Stromal cell of bone marrow (primary cell): Measurements from ENCODE around the gene CALM1.

Experiments
- DNase-seq: peaks from one replicate; pipeline ENCODE4 v3.0.0-alpha.2; 2012; ENCODE audit warnings: low read depth

The CALM1 gene

DNA sequence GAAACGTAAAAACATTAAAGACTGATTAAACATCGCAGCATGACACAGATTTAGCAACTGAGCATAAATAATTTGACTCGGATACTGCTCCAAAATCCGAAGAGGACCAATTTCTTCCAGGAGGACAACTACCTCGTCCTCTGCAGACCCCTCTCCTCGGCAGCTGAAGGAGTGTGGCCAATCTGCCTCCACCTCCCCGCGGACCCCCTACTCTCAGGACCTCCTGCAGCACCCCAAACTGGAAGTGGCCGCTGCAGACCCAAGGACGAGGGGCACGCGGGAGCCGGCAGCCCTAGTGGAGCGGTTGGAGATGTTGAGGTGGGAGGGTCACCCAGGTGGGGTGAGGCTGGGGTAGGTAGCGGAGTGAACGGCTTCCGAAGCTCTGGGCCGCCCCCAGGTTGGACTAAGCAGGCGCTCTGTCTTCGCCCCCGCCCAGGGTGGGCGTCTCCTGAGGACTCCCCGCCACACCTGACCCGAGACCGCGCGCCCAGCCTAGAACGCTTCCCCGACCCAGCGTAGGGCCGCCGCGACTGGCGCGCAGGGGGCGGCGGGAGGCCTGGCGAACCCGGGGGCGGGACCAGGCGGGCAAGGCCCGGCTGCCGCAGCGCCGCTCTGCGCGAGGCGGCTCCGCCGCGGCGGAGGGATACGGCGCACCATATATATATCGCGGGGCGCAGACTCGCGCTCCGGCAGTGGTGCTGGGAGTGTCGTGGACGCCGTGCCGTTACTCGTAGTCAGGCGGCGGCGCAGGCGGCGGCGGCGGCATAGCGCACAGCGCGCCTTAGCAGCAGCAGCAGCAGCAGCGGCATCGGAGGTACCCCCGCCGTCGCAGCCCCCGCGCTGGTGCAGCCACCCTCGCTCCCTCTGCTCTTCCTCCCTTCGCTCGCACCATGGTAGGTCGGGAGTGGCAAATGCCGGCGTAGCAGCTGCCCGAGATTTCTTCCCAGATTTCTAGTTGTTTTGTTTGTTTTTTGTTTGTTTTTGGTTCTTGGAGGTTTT is at the start of gene CALM1:
Gene CALM1, plus strand, starts transcription at position 689 of the 999 bp plus-strand sequence. Its CDS starts 202 bp downstream, at position 891.
- peak; percentile 82 for DNase-seq

DNA sequence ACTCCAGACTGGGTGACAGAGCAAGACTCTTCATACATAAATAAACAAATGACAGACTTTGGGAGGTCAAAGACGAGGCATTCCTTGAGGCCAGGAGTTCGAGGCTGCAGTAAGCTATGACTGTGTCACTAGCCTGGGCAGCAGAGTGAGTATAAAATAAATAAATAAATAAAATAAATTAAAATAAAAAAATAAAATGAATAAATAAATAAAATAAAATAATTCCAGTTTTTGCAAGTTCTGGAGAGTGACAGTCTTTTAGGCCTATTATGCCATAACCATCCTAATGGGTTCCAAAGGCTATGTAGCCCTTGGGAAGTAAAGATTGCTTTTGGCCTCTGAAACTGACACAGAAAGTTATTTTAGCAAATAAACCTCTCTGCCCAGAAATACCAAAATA is 48.6 kb upstream of the CALM1 start:
- no peak for DNase-seq

DNA sequence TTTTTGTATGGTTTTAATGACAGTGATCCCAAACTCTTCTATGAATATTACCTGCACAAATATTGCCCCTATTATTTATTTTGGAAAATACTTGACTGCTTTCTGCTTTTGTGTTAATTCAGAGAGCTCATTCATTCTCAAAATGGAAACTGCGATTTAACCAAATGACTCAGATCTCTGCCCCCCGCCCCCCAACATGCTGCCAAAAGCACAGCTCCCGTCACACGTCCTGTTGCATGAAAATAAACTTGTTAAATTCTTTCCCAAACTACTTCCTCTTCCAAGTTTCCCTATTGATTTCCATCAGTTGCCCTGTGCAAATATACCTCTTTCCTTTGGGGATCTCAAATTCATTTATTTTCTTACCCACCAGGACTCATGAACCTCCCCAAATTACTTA is 47.1 kb upstream of the CALM1 start:
- DNase-seq, result no peak

DNA sequence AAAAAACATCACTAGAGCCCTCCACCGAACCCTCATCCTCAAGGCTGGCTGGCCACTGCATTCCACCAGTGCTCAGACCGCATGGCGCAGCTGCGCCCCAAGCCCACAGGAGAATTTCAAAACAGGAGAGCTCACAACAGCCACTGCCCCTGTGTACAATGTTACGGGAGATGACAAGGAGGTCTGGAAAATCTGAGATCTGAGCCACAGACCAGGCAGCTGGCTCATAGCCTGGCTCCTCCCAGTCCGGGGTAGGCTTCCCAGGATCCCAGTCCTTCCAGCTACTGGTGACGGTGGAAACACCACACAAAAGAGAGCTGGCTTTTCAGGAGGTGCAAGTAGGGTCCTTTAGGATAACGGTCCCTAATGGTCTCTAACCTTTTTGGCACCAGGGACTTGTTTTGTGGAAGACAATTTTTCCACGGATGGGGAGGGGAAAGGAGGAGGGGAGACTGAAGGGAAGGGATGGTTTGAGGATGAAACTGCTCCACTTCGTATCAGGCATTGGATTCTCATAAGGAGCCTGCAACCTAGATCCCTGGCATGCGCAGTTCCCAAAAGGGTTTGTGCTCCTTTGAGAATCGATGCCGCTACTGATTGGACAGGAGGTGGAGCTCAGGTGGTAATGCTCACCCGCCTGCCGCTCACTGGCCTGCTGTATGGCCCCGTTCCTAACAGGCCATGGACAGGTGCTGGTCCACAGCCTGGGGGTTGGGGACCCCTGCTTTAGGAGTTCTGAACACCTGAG is 42.1 kb upstream of the CALM1 start:
- peak; percentile 13 for DNase-seq

DNA sequence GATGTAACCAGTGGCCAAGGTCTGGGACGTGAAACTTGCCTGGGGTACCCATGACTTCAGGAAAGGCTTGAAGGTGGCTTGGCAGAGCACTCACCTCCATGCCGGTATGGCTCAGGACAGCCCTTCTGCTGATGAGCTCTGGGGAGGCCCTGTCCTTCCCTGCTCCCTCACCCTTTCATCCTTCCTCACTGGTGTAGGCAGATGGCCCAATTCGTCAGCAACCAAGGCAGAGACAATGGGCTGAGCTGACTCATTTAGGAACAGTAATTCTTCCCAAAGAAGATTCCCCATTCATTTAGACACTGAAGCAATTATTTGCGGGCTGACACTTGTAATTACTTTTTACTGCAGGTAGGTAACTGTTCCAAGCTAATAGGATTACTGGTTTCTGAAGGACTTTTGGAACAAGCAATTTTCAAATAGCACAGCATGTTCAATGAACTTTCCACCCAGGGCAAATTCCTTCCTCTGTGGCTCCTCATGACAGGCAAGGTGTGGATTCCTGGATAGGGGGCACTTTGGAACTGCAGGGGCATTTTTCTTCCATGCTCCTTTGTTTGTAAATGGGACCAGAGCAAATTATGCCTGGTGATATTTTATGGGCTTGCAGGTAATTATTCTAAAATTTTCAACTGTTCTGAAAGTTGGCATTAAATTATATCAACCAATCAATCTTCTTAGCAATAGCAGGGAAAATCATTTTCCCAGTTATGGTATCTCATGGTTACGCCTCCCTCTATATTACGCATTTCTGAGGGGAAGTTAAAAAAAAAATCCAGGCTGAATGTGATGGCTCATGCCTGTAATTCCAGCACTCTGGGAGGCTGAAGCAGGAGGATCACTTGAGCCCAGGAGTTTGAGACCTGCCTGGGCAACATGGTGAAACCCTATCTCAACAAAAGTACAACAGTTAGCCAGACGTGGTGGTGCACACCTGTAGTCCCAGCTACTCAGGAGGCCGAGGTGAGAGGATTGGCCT is 41.0 kb upstream of the CALM1 start:
- no peak for DNase-seq

DNA sequence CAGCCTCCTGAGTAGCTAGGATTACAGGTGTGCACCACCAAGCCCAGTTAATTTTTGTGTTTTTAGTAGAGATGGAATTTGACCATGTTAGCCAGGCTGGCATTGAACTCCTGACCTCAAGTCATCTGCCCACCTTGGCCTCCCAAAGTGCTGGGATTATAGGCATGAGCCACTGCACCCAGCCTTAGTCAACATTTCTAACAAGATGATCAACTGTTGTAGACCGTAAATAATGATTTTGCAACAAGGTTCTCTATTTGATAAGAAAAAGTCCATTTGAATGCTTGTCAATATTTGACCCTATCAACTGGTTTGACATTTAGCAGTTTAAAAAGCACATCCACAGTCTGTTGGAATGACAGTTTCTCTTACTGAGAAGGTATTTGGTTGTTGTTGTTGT is 39.9 kb upstream of the CALM1 start:
- DNase-seq, result no peak

DNA sequence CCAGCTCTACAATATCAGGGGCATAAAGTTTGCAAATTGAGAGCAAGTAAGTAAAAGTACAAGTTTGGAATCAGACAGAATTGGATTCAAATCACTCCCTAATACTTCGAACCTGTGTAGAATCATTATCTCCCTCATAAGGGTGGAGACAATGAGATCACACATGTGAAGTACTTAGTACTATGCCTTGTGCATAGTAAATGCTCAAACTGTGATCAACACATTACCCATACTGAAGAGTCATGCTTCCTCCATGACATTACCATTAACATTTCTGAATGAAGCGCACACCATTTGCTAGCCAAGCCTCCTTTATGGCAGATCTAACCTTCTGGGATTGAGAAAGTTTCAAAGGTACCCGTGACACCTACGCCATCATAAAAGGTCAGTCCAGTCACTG is 38.5 kb upstream of the CALM1 start:
- no peak for DNase-seq

DNA sequence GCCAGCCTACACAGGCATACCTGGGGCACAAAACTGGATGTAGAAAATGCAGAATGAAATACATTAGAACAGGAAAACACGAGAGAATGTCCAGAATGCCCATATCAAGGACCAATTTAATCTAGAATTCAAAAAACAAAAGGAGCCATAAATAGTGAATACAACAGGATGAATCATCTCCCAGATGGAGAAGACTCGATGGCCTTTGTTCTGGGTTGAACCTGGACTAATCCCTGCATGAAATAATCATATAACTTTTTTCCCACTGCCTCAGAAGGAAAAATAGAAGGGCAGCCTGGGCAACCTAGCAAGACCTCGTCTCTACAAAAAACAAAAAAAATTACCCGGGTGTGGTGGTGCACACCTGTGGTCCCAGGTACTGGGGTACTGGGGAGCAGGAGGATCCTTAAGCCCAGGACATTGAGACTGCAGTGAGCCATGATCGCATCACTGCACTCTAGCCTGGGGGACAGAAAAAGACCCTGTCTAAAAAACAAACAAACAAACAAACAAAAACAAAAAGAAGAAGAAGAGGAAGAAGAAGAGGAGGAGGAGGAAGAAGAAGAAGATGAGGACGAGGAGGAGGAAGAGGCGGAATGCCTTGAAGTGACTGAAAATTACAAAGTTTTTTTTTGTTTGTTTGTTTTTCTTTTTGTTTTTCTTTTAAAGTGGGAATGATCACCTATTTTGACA is 34.8 kb upstream of the CALM1 start:
- DNase-seq, result no peak

DNA sequence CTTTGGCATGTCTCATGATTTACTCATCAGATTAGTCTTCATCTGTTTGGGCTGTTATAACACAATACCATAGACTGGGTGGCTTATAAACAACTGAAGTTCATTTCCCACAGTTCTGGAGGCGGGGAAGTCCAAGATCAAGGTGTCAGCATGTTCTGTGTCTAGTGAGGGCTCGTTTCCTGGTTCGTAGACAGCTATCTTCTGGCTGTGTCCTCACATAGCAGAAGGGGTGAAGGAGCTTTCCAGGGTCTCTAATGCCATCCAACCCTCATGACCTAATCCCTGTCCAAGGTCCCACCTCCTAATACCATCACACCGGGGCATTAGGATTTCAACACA is 34.3 kb upstream of the CALM1 start:
- DNase-seq, result no peak

DNA sequence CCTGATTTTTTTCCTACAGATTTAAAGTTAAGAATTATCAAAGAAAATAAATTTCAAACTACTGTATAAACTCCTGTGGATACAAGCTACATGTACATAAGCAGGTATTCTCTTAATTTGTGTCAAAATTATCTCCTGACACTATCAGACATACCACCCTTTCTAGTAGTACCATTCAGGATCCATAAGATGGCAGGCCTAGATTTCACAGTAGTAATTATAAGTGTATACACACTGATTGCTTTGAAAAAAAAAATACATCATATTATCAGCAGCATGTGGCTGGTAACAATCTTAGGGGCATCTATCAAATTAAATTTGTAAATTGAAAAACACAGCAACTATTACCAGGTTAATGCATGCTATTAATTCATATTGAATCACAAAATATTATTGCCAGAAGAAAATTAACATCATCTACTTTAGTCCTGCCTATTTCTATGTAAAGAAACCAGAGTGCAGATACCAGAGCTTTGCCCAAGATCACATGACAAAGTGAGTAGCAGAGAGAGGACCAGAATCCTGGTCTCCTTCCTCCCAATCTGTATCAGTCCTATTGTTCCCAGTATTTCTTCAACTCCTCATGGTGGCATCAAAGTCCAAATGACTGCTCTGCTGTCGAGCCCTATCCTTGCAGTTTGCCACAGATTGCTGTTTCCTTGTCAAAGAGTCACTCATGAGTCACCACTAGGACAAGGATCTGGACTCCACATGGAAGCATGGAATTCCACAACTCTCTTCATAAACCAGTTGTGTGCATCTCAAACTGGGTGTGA is 27.7 kb upstream of the CALM1 start:
- no peak for DNase-seq

DNA sequence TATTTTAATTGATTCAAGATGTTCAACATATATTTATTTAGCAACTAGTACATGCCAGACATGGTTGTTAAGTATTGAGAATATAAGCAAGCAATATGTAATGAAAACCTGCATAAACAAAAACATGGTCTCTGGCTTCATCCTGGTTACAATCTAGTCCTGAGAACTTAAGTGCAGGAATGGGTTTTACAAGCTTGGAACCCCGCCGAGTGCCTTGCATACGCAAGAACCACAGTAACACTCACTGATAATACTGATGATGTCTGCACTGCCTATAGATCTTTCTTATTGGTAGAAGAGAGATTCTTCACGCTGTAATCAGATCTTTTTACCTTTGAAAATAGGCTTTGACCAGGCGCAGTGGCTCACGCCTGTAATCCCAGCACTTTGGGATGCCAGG is 22.9 kb upstream of the CALM1 start:
- DNase-seq, result no peak

DNA sequence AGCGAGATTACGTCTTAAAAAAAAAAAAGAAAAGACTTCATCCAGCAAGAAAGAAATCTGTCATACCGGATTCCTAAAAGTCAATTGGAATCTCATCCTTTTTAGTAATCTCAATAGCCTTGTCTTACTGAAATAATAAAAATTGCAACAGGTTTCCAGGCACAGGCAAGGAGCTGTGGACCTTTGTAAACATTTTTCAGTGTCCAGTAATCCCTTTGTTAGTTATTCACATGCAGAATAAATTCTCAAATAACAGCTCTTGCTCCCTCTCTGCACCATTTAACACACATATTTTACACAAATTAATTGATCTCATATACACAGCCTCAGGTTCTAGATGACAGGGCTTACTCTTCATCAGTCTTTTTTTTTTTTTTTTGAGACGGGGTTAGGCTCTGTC is 22.0 kb upstream of the CALM1 start:
- DNase-seq, result no peak

DNA sequence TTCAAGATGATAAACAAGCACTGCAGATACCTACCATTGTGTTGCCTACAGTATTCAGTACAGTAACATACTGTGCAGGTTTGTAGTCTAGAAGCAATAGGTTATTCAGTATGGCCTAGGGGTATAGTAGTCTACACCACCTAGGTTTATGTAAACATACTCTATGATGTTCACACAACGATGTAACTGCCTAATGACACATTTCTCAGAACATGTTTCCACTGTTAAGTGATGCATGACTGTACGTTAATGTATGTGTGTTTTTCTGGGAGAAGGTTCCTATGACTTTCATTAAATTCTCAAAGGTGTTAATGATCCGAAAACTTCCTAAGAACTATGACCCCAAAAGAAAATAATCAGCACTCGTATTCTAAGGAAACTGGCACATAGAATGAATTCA is 20.9 kb upstream of the CALM1 start:
- no peak for DNase-seq

DNA sequence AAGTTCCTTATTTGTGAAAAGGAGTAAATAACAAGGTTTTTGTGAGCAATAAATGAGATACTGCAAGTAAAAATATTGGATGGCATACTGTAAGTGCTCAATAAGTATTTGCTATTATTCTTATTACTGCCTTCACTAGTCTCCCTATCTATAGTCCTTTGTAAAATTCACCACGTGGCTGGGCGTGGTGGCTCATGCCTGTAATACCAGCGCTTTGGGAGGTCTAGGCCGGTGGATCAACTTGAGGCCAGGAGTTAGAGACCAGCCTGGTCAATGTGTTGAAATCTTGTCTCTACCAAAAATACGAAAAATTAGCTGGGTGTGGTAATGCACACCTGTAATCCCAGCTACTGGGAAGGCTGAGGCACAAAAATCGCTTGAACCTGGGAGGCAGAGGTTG is 18.6 kb upstream of the CALM1 start:
- DNase-seq, result no peak

DNA sequence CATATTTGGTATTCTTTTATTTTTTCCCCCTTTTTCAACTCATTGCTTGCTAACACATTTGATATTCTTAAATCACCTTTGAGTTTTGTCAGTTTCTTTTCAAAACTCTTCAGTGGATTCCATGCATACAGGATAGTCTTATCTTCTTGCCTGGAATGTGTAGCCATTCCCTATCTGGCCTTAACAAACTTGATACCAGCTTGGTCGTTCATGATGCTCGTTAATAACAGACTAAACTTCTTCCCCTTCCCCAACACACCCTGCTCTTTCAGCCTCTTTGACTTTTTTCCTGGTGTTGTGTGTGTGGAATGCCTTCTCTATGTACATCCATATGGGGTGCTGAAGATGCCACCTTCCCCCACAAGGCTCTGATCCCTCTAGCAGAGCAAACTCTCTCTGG is 17.7 kb upstream of the CALM1 start:
- no peak for DNase-seq

DNA sequence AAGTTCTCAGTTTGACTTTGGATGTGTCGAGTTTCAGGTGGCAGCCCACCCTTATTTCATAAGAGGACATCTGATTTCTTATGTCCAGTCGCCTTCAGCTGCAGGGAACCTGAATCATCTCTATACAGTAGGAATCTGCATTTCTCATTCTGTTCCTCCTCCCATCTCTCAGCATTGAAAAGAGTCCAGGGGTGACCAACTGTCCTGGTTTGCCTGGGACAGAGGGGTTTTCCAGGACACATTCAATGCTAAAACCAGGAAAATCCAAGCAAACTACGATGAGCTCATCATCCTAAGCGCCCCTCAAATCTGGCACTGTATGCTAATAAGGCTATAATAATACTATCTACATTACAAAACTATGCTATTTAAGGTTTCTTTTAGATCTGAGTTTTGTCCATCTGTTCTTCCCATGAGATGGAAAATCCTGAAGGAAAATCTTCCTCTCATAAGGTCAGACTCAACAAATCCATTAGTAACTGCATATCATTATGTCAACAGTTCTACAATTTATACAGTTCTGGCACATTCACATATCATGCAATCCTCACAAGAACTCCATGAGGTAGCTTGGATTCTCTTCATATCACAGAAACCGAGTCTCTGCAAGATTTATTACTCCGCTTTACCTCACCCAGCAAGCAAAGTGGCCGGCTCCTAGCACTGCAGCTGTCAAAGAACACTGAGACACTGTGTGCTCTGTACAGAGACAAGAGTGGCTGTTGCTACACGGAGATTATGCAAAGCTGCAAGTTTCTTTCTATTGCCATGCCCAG is 15.6 kb upstream of the CALM1 start:
- DNase-seq, result no peak

DNA sequence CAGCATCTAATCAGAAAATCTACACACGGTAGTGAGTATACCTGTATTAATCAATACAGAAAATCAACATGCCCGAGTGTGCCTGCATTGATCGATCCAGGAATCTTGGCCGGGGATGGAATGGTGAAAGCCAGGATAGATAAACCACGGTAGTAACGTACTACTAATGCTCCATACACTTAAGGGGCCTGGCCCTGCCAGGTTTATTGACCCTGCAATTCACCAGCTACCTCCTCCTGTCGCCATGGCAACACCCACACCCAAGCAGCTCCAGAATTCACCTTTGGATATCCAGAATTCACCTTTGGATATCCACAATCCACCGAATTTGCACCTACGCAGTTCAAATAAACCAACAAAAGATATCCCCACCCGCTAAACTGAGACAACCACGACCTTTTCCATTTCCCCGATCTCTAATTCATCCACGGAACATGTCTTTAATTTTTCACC is 14.8 kb upstream of the CALM1 start:
- no peak for DNase-seq

DNA sequence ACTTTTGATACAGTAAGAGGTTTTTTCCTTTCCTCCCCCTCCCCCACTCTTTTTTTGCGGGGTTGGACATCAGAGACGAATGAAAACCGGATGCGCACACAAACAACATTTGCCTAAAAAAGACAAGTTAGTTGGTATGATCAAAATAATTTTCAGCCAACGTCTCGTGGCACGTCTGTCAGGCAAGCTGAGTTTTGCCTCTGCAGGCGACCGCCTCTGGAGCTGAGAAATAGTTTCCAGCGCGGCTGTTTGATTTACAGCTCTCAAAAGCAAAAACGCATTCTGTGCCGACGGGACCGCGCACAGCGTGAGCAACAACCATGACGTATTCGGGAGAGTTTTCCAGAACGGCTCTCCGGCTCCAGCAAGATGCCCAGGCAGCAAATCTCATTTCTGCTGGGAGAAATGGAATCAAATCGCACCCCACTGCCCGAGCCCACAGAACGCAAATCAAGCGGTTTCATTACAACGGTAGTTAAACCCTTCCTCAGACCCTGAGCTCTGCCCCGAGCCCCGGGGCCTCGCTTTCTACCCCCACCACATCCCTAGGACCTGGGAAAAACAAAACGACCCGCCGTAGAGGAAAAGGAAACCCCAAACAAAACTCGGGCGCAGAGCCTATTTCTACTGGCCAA is 14.2 kb upstream of the CALM1 start:
- peak; percentile 73 for DNase-seq

DNA sequence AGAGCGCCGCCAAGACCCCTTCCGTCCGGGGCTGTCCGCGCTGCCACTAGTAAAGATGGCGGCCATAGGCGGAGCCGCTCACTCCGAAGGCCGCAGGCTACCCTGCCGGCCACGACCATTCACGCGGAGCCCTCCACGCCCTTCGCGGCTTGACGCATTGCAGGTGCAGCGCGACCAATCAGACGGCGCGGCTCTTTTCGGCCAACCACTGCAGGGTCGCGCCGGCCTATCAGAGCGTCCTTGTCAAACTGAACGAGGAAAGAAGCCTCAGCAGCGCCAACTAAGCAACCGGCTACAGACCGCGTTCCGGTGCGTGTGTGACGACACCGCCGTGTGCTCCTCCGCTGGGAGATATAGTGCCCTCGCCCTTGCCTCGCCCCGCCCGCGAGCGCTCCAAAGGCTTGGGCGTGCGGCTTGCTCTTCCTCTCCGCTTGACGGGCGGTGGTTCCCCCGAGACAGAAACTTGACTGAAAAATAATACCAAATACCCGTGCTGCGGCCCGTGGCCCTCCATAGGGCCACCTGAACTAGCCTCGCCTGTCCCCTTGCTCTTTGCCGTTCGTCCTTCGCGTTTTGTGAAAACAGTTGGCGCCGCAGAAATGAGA is 13.6 kb upstream of the CALM1 start:
- DNase-seq, result peak; percentile 99
